ENCODE data around the gene SAT2. TPM values are rescaled to one million over a fixed set of nuclear protein-coding genes. Genes with fewer than 3 reads are reported as not detected.

The SAT2 gene
- total RNA-seq, 1 donor from 2014 or later: 82.1 TPM

GRCh38 chr17:7590743-7591142 lies 36.9 kb downstream of the SAT2 start:
- H3K27ac Mint-ChIP-seq (ENCODE audit: unreplicated experiment): peak overlapping the region; percentile 95
- H3K4me3 Mint-ChIP-seq (ENCODE audit: unreplicated experiment): no peak overlapping the region
- H3K36me3 Mint-ChIP-seq (ENCODE audit: low read depth): peaks cover 39% of the 10 kb centered on the region
- H3K4me1 Mint-ChIP-seq (ENCODE audit: low read depth): peaks cover 32% of the 10 kb centered on the region
- no peaks in the 10 kb centered on the region for H3K27me3 Mint-ChIP-seq (ENCODE audit: low read depth)
- TF ChIP-seq CTCF (IDR thresholded peaks at IDR 0.05): no peak
- no peak for DNase-seq (ENCODE audit: low spot score)
- no peaks in the 10 kb centered on the region for H3K9me3 Mint-ChIP-seq (ENCODE audit: low read depth)

- Mint-ChIP-seq H3K4me3 (ENCODE audit: unreplicated experiment) (no peak within 1 kb of the TSS), H3K27me3 (ENCODE audit: low read depth) (no peaks in the 10 kb centered on the region), H3K27ac (ENCODE audit: unreplicated experiment) (peak within 1 kb of the TSS; percentile 95), H3K9me3 (ENCODE audit: low read depth) (no peaks in the 10 kb centered on the region), H3K4me1 (ENCODE audit: low read depth) (peaks cover 37% of the 10 kb centered on the region), H3K36me3 (ENCODE audit: low read depth) (peaks cover 33% of the 10 kb centered on the region)
- TF ChIP-seq CTCF (IDR thresholded peaks at IDR 0.05): no peak
- no peak for DNase-seq (ENCODE audit: low spot score)
These were observed 37.5 kb downstream of the SAT2 start, which contains the start of gene SOX15 for GRCh38 chr17:7589891-7590691. TSS of gene SOX15 (minus strand) at chr17:7590094. CDS start at chr17:7589676, 418 bp downstream.

- peaks cover 45% of the 10 kb centered on the region for H3K4me1 Mint-ChIP-seq (ENCODE audit: low read depth)
- no peaks in the 10 kb centered on the region for H3K27me3 Mint-ChIP-seq (ENCODE audit: low read depth)
- peaks cover 30% of the 10 kb centered on the region for H3K36me3 Mint-ChIP-seq (ENCODE audit: low read depth)
- TF ChIP-seq CTCF (IDR thresholded peaks at IDR 0.05): peak; percentile 87
- H3K9me3 Mint-ChIP-seq (ENCODE audit: low read depth): no peaks in the 10 kb centered on the region
- H3K4me3 Mint-ChIP-seq (ENCODE audit: unreplicated experiment): no peak overlapping the region
- peak; percentile 97 for DNase-seq (ENCODE audit: low spot score)
- H3K27ac Mint-ChIP-seq (ENCODE audit: unreplicated experiment): no peak overlapping the region
These were observed 38.3 kb downstream of the SAT2 start for GRCh38 chr17:7589204-7589868.

GRCh38 chr17:7588553-7589203 lies 38.9 kb downstream of the SAT2 start:
- peak overlapping the region; percentile 92 for H3K27ac Mint-ChIP-seq (ENCODE audit: unreplicated experiment)
- no peaks in the 10 kb centered on the region for H3K27me3 Mint-ChIP-seq (ENCODE audit: low read depth)
- H3K36me3 Mint-ChIP-seq (ENCODE audit: low read depth): peaks cover 23% of the 10 kb centered on the region
- TF ChIP-seq CTCF (IDR thresholded peaks at IDR 0.05): no peak
- H3K4me3 Mint-ChIP-seq (ENCODE audit: unreplicated experiment): no peak overlapping the region
- H3K9me3 Mint-ChIP-seq (ENCODE audit: low read depth): no peaks in the 10 kb centered on the region
- H3K4me1 Mint-ChIP-seq (ENCODE audit: low read depth): peaks cover 46% of the 10 kb centered on the region
- no peak for DNase-seq (ENCODE audit: low spot score)

Measured in chondrocyte (in vitro differentiated cells).